ENCODE measurements around the gene MYO1E. TPM values are rescaled to one million over a fixed set of nuclear protein-coding genes. Genes with fewer than 3 reads are reported as not detected.

Gene MYO1E
- total and polyA plus RNA-seq, 2 of the 4 experiments (the other 2 are of a cell fraction) = 13.4 to 37.3 TPM

DNA sequence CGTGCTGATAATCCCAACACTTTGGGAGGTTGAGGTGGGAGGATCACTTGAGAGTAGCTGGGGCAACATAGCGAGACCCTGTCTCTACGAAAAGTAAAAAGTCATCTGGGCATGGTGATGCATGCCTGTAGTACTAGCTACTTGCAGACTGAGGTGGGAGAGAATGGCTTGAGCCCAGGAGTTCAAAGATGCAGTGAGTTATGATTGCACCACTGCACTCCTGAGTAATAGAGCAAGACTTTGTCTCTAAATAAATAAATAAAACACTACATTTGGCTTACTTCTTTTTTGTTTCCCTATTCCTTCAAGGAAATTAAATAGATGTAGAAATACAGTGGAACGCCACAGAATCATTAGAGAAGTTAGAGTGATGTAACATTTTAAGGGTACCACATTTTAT is 186.2 kb downstream of the MYO1E start:
- Histone ChIP-seq H3K36me3 (ENCODE audit: control insufficient read depth, insufficient read depth, low read length) (peaks cover 9% of the 10 kb centered on the region; the same call in 1 of the 2 replicates), H2AK5ac (ENCODE audit: low read depth, low read length) (no peak overlapping the region), H2AFZ (replicated peaks; ENCODE audit: low read length, poor library complexity) (no peak overlapping the region), H4K8ac (ENCODE audit: low read depth in 2 of 2, low read length in 2 of 2) (no peak overlapping the region), H3K27me3 (ENCODE audit: control insufficient read depth, insufficient read depth, low read length) (no peaks in the 10 kb centered on the region), H3K27ac (ENCODE audit: insufficient read depth, low read length) (no peak overlapping the region), H3K18ac (ENCODE audit: low read depth, low read length) (no peak overlapping the region), H3K4ac (ENCODE audit: low read depth, low read length) (no peak overlapping the region; the same call in 1 of the 2 replicates), H2BK120ac (ENCODE audit: low read depth, low read length) (no peak overlapping the region), H3K4me2 (ENCODE audit: low read depth, low read length) (no peak overlapping the region), H2BK15ac (ENCODE audit: low read depth, low read length) (no peak overlapping the region), H3K9me3 (ENCODE audit: control insufficient read depth, insufficient read depth, low read length) (peaks cover 7% of the 10 kb centered on the region), H2BK20ac (ENCODE audit: low read depth, low read length) (no peak overlapping the region), H3K4me3 (ENCODE audit: insufficient read depth, low read depth, low read length) (no peak overlapping the region), H3K4me1 (ENCODE audit: control insufficient read depth, insufficient read depth, low read length) (peaks cover 3% of the 10 kb centered on the region; the same call in 1 of the 2 replicates), H3K56ac (ENCODE audit: extremely low read depth, insufficient read depth, low read length) (no peak overlapping the region), H2BK5ac (ENCODE audit: low read depth, low read length, poor library complexity, severe bottlenecking) (peak overlapping the region; percentile 35), H4K5ac (ENCODE audit: low read depth, low read length) (no peak overlapping the region), H4K20me1 (ENCODE audit: insufficient read depth, low read length) (peaks cover under 1% of the 10 kb centered on the region), H3K9me1 (ENCODE audit: insufficient read depth, low read length) (peaks cover 8% of the 10 kb centered on the region; the same call in 1 of the 2 replicates), H4K91ac (ENCODE audit: insufficient read depth, low read depth, low read length) (no peak overlapping the region), H2AK9ac (replicated peaks; ENCODE audit: low read depth, low read length, poor library complexity) (no peak overlapping the region), H3K79me1 (ENCODE audit: low read depth in 1 of 2, low read length in 2 of 2) (peaks cover 8 to 27% of the 10 kb centered on the region in 2 experiments; a peak in 3 of 4 replicates), H3K14ac (replicated peaks; ENCODE audit: low read depth, low read length) (no peak overlapping the region), H3K23ac (ENCODE audit: low read depth, low read length) (no peak overlapping the region), H3K9ac (ENCODE audit: low read depth, low read length) (no peak overlapping the region)
- WGBS, 2 experiments (ENCODE audit: extremely low coverage in 2 of 2, insufficient read length in 1 of 2) = 100% methylated on average over 3 of the region's 4 CpGs; no CpG with 5 or more reads in 1 of the 2 experiments
- ATAC-seq (ENCODE audit: low read depth) (peak; percentile 60), DNase-seq (peak; percentile 91)
- dilution Hi-C loops (cut with HindIII; ENCODE audit: low sequenced_read_pairs, unreplicated experiment) (no loop called here), in situ Hi-C loops (cut with MboI; ENCODE audit: low sequenced_read_pairs) (no loop called here), intact Hi-C loops (cut with micrococcal nuclease) (no loop called here)
- ChIA-PET POLR2A (ENCODE audit: unreplicated experiment) (no interaction called here), CTCF (no interaction called here)
- no TSS peak for BruUV-seq (replicated peaks)
- TF ChIP-seq BHLHE40 (IDR thresholded peaks at IDR 0.05; ENCODE audit: low read depth, low read length) = no peak
- TF ChIP-seq MAZ (IDR thresholded peaks at IDR 0.05; ENCODE audit: borderline replicate concordance, low read depth, low read length) = no peak
- no peak for TF ChIP-seq RAD21 (IDR thresholded peaks at IDR 0.05; ENCODE audit: low read length)
- no peak for TF ChIP-seq RCOR1 (IDR thresholded peaks at IDR 0.05; ENCODE audit: insufficient replicate concordance, low read length)
- TF ChIP-seq, protein P1, sequence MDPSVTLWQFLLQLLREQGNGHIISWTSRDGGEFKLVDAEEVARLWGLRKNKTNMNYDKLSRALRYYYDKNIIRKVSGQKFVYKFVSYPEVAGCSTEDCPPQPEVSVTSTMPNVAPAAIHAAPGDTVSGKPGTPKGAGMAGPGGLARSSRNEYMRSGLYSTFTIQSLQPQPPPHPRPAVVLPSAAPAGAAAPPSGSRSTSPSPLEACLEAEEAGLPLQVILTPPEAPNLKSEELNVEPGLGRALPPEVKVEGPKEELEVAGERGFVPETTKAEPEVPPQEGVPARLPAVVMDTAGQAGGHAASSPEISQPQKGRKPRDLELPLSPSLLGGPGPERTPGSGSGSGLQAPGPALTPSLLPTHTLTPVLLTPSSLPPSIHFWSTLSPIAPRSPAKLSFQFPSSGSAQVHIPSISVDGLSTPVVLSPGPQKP (IDR thresholded peaks at IDR 0.05; ENCODE audit: borderline replicate concordance, low read depth, low read length) = no peak
- TF ChIP-seq FOS (IDR thresholded peaks at IDR 0.05; ENCODE audit: low read depth, low read length) = peak; percentile 42; the same call in 1 of the 2 replicates
- no peak for TF ChIP-seq SMC3 (IDR thresholded peaks at IDR 0.05; ENCODE audit: low read depth, low read length)
- no peak for TF ChIP-seq MAFK (IDR thresholded peaks at IDR 0.05; ENCODE audit: low read depth, low read length)
- no peak for TF ChIP-seq POLR2A (IDR thresholded peaks at IDR 0.05; ENCODE audit: low read depth, low read length)
- no peak for TF ChIP-seq RFX5 (IDR thresholded peaks at IDR 0.05; ENCODE audit: low read depth, low read length)
- no peak for TF ChIP-seq NFE2L2 (IDR thresholded peaks at IDR 0.05; ENCODE audit: low read depth, low read length)
- no peak for TF ChIP-seq CHD1 (IDR thresholded peaks at IDR 0.05; ENCODE audit: low read depth, low read length)
- no peak for TF ChIP-seq MXI1 (IDR thresholded peaks at IDR 0.05; ENCODE audit: borderline replicate concordance, low read depth, low read length)
- TF ChIP-seq CEBPB (IDR thresholded peaks at IDR 0.05; ENCODE audit: low read depth, low read length) = peak; percentile 95
- TF ChIP-seq, protein P2, sequence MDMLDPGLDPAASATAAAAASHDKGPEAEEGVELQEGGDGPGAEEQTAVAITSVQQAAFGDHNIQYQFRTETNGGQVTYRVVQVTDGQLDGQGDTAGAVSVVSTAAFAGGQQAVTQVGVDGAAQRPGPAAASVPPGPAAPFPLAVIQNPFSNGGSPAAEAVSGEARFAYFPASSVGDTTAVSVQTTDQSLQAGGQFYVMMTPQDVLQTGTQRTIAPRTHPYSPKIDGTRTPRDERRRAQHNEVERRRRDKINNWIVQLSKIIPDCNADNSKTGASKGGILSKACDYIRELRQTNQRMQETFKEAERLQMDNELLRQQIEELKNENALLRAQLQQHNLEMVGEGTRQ (IDR thresholded peaks at IDR 0.05; ENCODE audit: low read depth, low read length) = no peak

Measured in IMR-90 (cell line).